Mammary epithelial cell (primary cell): ENCODE data around the gene GP2.

Source experiments
- CTCF ChIP-seq, 2 donors: IDR thresholded peaks in 1 of 2; conservative IDR thresholded peaks in 1 of 2; 2 replicates each; pipeline ENCODE4 v1.5.1; 2011 to 2012; ENCODE audit warnings: inconsistent platforms in 2 of 2, low read length in 2 of 2, mild to moderate bottlenecking in 2 of 2, control low read depth in 1 of 2, low read depth in 1 of 2; ENCODE audit not compliant: insufficient read depth in 1 of 2; ENCODE audit errors: extremely low read depth in 1 of 2
- EZH2 ChIP-seq: IDR thresholded peaks from 2 replicates; pipeline ENCODE4 v1.6.1; 2012; ENCODE audit warnings: low read length, inconsistent platforms, borderline replicate concordance

- TF ChIP-seq CTCF (conservative IDR thresholded peaks at IDR 0.05 in 1 of 2, IDR thresholded peaks at IDR 0.05 in 1 of 2; ENCODE audit: extremely low read depth in 1 of 2, insufficient read depth in 1 of 2, low read depth in 1 of 2, low read length in 2 of 2) (no peak), EZH2 (no peak)
Measured at GRCh38 chr16:20326321-20326720, 992 bp downstream of the GP2 start.
